GF-D8 (cell line): ENCODE results near the gene GRWD1.

ENCODE experiments used
- DNase-seq: peaks from one replicate; lab custom pipeline; 2025; lab: John Stamatoyannopoulos, UW

GRWD1 gene

GRCh38 chr19:48456864-48457263 is 11.1 kb downstream of the GRWD1 start:
- DNase-seq, result no peak

GRCh38 chr19:48458016-48458415 is 12.2 kb downstream of the GRWD1 start:
- no peak for DNase-seq

- DNase-seq, result no peak
Measured at GRCh38 chr19:48461651-48461981, 15.8 kb downstream of the GRWD1 start.

GRCh38 chr19:48461982-48462655 is 16.3 kb downstream of the GRWD1 start:
- no peak for DNase-seq

GRCh38 chr19:48465215-48465614 is 19.4 kb downstream of the GRWD1 start:
- DNase-seq, result no peak

- DNase-seq, result no peak
Measured at GRCh38 chr19:48466561-48467325, 21.0 kb downstream of the GRWD1 start.

- DNase-seq, result peak; percentile 99
Measured at GRCh38 chr19:48468772-48469288, 23.0 kb downstream of the GRWD1 start.

GRCh38 chr19:48469289-48469881 is 23.6 kb downstream of the GRWD1 start, which contains the start of gene CYTH2:
CYTH2 (plus strand) TSS chr19:48469369; CDS start chr19:48469508, 139 bp downstream.
- no peak for DNase-seq

- no peak for DNase-seq
Measured at GRCh38 chr19:48469934-48470680, 24.3 kb downstream of the GRWD1 start.

- DNase-seq, result no peak
Measured at GRCh38 chr19:48470856-48471255, 25.1 kb downstream of the GRWD1 start.

GRCh38 chr19:48471836-48472235 is 26.1 kb downstream of the GRWD1 start:
- DNase-seq, result no peak

GRCh38 chr19:48473161-48473966 is 27.6 kb downstream of the GRWD1 start:
- no peak for DNase-seq

- DNase-seq, result no peak
Measured at GRCh38 chr19:48474084-48474592, 28.4 kb downstream of the GRWD1 start.

GRCh38 chr19:48475369-48476068 is 29.7 kb downstream of the GRWD1 start:
- no peak for DNase-seq

- no peak for DNase-seq
Measured at GRCh38 chr19:48476176-48476575, 30.4 kb downstream of the GRWD1 start.

- no peak for DNase-seq
Measured at GRCh38 chr19:48477067-48477685, 31.4 kb downstream of the GRWD1 start.

- no peak for DNase-seq
Measured at GRCh38 chr19:48477698-48478338, 32.0 kb downstream of the GRWD1 start.

- no peak for DNase-seq
Measured at GRCh38 chr19:48478339-48479256, 32.8 kb downstream of the GRWD1 start.
